CD4-positive, alpha-beta T cell treated with Interleukin-1 beta for 1 hour (primary cell): ENCODE data around the gene CDH6.

Source experiments
- DNase-seq, 2 donors: peaks; one replicate each; pipeline ENCODE4 v3.0.0-alpha.2; 2020 to 2022

CDH6 gene

GRCh38 chr5:31204958-31205357 is 11.5 kb downstream of the CDH6 start:
- DNase-seq: no peak

GRCh38 chr5:31208043-31208442 is 14.6 kb downstream of the CDH6 start:
- DNase-seq: no peak

DNA sequence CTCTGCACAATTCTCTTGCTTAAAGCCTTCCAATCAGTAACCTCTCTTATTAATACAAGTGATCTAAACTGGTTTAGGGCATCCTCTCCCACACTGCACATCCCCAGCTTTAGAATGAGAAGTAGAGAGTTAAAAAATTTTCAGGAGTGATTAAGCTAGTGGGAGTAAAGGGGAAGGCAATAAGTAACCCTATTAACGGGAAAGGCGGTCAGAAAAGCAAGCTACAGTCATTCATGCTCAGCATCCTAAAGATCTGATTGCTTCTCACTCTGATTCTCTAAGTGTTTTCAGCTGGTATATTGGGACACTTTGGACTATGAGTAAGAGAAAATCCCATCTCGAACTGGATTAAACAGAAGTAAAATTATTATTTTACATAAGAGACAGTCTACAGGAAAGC is 15.8 kb downstream of the CDH6 start:
- no peak for DNase-seq

GRCh38 chr5:31211098-31211497 is 17.6 kb downstream of the CDH6 start:
- DNase-seq: no peak

DNA sequence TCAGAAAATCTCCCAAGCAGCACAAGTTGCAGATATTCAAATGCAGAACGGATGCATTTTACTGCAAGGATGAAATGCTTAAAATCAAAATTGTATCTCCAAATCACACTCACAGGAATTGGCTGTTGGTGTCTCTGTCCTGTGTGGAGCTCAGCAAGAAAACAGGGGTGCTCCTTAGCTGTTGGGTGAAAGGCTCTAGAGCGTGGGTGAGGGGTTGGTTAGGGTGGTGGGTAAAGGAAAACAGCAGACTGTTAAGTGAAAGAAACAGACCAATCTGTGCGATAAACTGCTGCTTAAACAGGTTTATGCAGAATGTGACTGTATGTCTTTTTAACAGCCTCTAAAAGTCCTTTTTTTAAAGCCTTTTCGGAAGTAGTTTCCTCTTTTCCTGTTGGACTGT is 19.8 kb downstream of the CDH6 start:
- no peak for DNase-seq

DNA sequence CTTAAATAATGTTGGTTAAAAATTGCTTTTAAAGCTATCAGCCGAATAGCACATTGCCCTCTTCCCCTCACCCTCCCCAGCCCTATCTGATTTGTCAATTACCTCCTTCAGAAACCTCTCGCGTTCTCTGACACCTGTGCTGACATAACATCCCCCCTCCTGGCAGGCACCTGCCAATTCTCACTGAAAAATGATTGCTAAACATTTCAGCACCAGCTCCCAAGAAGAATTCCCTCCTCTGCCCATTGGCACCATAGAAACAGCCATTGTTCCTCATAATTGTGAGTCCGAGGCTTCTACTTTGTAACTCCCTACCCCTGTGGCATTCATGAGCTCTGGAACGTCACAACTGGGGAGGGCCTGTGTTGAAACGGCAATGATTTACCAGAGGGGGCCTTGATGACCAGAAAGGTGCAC is 20.2 kb downstream of the CDH6 start:
- DNase-seq: no peak

DNA sequence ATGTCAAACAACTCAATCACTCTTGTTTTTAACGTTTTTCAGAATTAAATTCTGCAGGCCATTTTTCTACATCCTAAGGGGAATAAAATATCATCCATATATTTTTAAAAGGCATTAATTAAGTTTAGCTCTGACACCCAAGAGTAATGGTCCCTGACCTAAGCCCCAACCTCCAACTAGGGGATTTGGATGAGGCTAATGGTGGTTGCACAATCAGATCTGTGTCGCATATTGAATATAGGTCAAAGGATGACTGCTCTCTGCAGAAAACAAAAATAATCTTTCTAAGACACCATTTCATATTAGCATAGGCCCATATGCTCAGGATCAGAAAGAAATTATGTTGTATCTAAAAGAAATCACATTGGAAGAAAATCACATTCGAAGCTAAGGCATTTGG is 20.7 kb downstream of the CDH6 start:
- DNase-seq: no peak

- DNase-seq: no peak
These were observed 21.8 kb downstream of the CDH6 start for GRCh38 chr5:31215236-31215635.

DNA sequence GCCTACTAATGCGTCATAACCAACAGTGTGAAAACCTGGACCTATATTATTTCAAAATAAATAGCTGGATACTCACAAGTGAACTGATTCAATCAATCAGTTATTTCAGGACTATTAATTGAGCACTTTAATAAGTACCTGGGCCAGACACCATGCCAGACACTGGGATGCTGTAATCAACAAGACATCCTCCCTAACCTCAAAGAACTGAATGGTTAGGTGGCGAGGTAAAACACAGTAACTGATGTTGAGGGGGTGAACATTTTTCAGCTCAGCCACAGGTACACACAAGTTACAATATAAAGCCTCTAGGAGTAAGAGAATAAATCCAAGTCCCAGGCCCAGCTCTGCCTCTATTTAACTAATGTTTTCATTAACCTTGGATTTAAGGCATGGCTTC is 24.0 kb downstream of the CDH6 start:
- no peak for DNase-seq

- DNase-seq: no peak
These were observed 25.5 kb downstream of the CDH6 start for GRCh38 chr5:31218978-31219377.

- no peak for DNase-seq
These were observed 27.5 kb downstream of the CDH6 start for GRCh38 chr5:31221001-31221400.

GRCh38 chr5:31225118-31225517 is 31.6 kb downstream of the CDH6 start:
- DNase-seq: no peak

GRCh38 chr5:31225613-31226012 is 32.1 kb downstream of the CDH6 start:
- DNase-seq: no peak

DNA sequence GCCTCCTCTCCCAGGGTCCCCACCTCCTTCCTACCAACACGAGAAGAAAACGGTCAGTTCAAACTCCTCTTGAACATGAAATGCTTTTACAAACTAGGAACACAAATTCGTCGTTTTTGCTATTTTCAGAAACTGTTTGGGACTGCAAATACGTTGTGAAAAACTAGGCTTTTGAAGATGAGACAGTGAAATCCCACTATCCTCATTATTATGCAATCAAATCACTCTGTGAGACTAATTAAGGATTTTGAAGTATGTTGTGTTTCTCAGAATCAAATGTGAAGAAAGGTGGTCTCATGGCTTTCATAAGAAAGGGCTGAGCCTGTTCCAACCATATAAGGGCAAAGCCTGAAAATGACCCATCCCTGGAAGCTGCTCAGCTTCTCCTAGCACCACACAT is 33.2 kb downstream of the CDH6 start:
- DNase-seq: no peak

DNA sequence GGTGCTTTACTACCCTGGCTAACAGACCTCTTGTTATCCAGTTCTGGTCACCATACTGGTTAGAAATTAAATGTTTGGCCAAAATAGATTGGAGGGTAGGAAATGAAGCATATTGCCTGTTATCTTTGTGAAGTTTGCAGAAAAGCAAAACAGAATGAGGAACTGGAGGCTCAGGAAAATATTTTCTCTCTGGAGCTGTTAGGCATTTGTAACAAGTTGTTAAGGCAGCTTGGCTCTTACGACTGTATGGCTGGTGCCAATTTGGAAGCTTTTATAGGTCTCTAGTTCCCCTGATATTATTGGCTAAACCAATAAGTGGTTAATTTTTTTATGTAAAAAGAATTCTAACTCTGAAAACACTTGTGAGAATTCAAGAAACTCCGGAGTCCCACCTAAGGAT is 35.8 kb downstream of the CDH6 start:
- no peak for DNase-seq

GRCh38 chr5:31231177-31231838 is 37.8 kb downstream of the CDH6 start:
- DNase-seq: no peak

GRCh38 chr5:31232273-31232888 is 38.9 kb downstream of the CDH6 start:
- no peak for DNase-seq

DNA sequence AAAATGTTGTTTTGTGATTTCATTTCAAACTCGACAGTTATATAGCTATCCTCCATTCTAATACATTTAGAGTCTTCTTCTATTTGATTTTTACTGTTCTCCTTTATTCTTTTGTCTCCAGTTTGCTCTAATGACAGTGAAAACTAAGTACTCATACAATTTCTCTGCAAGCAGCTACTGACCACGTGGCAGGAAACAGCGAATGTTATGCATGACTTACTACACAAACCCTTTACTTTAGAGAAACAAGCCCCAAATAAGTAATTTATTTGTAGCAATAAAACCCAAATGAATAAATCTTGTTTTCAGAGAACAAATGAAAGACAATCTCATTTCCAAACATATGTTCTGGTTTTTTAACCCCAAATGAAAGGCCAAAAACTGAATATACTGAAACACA is 41.9 kb downstream of the CDH6 start:
- DNase-seq: no peak

DNA sequence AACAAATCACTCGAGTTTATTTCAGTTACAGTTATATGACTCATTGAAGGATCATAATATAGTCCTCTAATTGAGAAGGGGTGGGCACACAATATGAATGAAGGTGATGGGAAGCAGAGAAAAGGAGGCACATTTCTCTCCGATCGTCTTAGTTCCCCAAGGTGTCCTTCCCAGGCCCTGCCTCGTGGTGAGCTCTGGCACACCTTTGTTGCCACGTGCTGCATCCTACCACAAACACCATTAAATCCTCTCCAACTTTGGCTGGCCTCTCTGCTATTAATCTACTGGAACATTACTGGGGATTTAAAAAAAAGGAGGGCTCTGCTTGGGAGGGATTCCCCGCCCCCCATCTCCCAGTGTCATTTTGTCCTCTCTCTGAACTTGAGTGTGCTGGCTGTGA is 42.9 kb downstream of the CDH6 start:
- DNase-seq: no peak

- DNase-seq: no peak
These were observed 43.7 kb downstream of the CDH6 start for GRCh38 chr5:31237174-31237573.

DNA sequence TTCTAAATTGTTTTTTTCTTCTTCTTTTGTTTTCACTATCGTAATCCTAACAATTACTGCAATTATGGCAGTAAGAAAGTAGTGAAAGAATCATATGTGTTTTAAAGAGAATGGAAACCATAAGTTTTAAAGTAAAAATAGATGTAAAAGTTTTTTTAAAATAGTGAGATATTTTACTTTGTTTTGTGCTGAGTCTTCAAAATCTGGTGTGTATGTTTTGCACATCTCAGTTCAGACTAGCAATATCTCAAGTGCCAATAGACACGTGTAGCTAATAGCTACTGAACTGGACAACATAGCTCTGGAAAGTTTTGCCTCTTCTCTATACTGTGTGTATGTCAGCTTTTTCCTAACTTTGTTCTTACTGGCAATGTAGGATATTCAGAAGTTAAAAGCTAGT is 45.0 kb downstream of the CDH6 start:
- DNase-seq: no peak

GRCh38 chr5:31244921-31245320 is 51.4 kb downstream of the CDH6 start:
- no peak for DNase-seq

GRCh38 chr5:31247381-31247780 is 53.9 kb downstream of the CDH6 start:
- no peak for DNase-seq

DNA sequence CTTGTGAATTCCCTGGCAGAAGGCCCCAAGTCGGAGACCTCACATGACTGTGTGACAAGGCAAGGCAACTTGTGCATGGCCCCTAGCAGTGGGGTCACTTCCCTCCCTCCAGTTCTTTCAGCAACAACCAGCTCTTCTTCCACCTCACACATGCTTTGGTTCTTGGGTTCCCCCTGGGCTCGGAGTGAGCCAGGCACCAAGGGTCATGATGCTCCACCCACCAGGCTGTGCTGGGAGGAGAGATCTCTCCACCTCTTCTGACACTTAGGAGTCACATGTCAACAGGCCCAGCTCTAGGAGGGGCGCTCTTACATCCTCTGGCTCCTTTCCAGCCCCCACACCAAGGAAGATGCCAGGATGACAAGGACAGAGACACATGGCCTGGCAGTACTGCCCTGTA is 56.7 kb downstream of the CDH6 start:
- DNase-seq: no peak

- no peak for DNase-seq
These were observed 57.5 kb downstream of the CDH6 start for GRCh38 chr5:31251032-31251431.
